HG03565 (cell line): Measurements from ENCODE around the gene THPO.
"Not testable (repeated sequence)": the region's sequence is repeated elsewhere in the genome, so short reads cannot be mapped to it uniquely, and the experiment has no call there.

ENCODE experiments used
- ATAC-seq: cut with Tn5 transposase; IDR thresholded peaks from one replicate; pipeline ENCODE4 v1.9.1; 2021; ENCODE audit warnings: mild to moderate bottlenecking, moderate library complexity; ENCODE audit not compliant: unreplicated experiment

THPO gene

DNA sequence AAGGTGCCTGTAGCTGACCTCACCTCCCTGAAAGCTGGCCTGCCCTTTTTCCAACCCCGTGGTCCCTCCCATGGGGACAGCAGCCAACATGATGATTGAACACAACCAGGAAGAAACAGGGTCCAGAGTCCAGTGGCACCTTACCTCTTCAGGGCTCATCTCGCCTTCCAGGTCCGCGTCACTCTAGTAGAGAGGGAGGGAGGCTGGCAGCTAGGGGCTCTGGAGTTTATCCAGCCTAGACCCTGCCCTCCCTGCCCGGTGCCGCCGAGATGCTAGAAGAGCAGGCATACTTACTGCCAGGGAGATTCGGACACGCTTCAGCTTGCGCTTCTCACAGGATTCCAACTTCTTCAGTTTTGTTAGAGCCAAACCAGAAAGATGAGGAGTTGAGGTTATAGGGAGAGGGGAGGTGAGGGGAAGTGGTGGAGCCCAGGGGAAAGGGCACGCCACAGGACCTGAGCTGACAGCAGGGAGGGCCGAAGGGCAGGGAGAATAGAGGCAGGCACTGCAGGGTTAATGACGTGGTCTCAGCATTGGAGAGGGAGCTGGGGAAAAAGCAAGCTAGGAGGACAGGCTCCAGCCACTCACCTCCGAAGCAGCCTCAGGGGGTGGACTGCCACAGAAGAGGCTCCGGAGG is 25.7 kb downstream of the THPO start:
- no peak for ATAC-seq

DNA sequence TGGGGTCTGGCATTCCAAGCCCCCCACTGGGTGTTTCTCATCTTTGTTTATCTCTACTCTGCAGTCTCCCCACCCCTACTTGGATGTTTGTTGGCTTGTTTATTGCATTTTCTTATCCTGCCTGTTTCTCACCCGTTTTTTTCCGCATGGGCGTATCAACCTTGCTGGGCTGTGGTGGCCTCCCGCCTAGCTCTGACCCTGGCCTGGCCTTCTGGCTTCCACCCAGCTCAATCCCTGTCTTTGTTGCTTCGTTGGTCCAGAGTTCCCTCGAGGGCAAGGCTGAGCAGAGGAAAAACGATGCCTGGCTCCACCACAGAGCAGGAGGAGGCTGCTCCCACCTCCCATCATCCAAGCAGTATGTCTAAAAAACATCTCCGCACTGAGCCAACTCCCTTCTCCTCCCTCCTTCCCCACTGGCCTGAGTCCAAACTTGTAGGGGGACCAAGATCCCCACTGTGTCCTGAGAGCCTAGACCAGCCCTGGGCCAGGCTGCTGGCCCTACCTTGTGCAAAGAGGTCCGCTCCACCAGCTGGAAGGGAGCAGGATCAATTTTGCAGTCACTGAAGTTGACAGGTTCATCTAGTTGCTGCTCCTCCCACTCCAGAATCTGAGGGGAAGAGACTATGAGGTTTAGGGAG is 26.4 kb downstream of the THPO start:
- ATAC-seq, result no peak

DNA sequence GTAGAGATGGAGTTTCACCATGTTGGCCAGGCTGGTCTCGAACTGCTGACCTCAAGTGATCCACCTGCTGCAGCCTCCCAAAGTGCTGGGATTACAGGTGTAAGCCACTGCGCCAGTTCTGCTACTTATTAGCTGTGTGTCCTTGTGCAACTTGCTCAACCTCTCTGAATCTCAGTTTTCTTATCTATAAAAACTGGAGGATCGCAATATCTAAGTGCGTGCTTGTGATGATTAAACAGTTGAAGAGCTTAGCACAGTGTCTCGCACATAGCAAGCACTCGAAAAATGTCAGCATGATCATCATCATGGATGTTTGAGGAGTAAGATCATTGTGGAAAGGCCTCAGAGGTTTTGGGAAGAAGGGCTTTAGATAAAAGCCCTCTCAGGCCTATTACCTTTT is 27.4 kb downstream of the THPO start:
- ATAC-seq, result no peak

DNA sequence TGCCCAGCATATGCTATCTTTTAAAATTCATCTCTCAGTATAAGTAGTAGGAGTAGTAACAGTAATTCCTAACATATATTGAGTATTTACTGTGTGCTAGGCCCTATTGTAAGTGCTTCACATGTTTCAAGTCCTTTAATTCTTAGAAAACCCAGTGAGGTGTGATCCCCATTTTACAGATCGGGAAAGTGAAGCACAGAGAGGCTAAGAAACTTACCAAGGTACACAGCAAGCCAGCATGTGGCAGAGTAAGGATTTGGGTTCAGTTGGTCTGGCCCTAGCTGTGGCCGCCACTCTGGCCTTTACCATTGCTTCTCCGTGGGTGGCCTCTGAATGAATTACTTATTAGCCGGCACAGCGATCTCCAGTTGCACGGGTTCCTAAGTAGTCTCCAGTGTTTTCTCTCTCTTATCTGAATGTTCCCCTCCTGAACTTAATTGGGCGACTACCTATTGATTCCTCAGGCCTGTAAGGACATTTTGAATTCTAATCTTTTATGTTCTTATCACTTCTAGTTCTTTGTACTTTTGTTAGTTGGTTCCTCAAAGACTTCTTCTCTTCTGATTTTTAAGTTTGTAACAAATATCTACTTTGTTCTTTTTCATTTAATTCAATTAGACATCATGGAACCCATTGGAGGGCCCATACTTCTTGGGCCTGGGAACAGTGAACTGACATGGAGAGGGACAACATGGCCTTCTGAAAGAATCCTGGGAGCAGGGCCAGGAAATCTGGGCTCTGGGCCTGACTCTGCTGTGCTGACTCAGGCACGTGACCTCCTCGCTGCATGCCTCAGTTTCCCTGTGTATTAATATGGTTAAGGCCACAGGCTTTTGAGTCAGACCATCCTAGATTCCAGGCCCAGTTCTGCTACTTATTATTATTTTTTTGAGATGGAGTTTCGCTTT is 28.2 kb downstream of the THPO start:
- no peak for ATAC-seq

DNA sequence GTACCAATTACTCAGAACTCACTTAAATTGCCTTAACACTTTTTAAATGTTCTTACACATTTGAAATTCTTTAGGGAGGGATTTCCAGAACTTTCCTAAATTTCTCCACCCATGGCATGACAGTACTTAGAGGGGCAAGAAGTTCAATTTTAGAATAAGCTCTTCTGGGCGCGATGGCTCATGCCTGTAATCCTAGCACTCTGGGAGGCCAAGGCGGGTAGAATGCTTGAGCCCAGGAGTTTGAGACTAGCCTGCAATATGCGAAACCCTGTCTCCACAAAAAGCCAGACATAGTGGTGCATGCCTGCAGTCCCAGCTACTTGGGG is 30.0 kb downstream of the THPO start:
- ATAC-seq, result no peak

DNA sequence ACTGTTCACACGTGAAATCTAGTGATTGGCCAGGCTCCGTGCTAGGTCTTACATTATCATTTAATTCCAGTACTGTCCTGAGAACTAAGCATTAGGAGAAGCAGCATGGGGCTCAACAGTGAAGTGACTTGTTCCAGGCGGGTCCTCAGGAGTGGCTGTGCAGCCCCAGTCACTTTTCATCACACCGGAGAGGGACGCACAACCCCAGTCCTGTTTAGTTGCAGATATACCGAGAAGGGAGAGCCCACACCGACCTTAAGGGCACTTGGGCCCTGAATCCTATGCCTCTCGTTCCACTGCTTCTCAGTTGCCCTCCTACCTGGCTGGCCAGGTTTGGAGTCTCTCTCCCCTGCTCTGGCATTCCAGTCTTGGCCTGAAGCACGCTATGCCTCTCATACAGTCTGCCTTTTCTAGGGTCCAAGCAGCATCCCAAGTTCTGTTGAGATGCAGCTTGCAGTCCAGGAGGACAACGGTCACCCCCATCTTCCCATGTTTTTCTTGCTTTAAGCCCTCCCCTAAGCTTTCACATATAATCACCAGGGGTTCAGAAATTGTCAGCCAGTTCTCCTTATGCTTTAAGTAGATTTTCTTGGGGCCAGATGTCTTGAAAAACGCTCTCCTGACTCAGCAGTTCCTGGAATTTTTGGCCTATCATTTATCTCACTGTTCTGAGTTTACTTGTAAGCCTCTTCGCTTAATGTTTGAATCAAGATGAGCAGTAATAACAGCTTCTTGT is 30.5 kb downstream of the THPO start:
- no peak for ATAC-seq

DNA sequence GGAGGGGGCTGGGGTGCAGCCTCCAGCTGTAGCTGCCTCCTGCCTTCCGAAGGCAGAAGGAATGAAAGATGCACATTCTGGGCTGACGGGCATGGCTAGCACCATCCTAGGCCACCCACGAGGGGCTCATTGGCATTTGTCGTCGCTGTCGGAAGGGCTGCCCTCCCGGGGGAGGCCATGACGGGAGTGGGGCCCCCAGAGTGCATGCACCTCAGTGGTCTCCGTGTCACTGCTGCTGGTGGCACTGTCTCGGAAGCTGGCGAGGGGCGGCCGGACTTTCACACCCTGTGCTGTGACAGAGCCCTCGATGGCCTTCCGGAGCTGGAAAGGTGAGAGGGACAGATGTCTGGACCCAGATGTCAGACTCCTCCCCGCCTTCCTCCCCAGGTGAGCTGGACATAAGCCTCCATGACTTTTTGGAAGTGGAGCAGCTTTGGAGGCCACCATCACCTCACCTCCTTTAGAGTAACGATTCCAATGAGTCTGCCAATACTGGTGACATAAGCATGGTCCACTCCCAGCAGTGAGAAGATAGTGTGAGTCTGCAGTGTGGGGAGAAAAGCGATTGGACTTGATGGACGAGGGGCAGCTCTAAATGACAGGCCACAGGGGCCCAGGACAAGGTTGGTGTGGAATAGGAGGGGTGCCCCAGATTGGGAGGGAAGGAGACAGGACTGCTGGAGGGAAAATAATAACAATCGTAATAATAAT is 31.4 kb downstream of the THPO start:
- ATAC-seq, result no peak

DNA sequence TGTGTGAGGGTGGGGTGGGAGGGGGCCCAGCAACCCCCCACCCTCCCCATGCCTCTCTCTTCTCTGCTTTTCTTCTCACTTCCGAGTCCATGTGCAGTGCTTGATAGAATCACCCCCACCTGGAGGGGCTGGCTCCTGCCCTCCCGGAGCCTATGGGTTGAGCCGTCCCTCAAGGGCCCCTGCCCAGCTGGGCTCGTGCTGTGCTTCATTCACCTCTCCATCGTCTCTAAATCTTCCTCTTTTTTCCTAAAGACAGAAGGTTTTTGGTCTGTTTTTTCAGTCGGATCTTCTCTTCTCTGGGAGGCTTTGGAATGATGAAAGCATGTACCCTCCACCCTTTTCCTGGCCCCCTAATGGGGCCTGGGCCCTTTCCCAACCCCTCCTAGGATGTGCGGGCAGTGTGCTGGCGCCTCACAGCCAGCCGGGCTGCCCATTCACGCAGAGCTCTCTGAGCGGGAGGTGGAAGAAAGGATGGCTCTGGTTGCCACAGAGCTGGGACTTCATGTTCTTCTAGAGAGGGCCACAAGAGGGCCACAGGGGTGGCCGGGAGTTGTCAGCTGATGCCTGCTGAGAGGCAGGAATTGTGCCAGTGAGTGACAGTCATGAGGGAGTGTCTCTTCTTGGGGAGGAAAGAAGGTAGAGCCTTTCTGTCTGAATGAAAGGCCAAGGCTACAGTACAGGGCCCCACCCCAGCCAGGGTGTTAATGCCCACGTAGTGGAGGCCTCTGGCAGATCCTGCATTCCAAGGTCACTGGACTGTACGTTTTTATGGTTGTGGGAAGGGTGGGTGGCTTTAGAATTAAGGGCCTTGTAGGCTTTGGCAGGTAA is 32.5 kb downstream of the THPO start:
- ATAC-seq, result no peak

DNA sequence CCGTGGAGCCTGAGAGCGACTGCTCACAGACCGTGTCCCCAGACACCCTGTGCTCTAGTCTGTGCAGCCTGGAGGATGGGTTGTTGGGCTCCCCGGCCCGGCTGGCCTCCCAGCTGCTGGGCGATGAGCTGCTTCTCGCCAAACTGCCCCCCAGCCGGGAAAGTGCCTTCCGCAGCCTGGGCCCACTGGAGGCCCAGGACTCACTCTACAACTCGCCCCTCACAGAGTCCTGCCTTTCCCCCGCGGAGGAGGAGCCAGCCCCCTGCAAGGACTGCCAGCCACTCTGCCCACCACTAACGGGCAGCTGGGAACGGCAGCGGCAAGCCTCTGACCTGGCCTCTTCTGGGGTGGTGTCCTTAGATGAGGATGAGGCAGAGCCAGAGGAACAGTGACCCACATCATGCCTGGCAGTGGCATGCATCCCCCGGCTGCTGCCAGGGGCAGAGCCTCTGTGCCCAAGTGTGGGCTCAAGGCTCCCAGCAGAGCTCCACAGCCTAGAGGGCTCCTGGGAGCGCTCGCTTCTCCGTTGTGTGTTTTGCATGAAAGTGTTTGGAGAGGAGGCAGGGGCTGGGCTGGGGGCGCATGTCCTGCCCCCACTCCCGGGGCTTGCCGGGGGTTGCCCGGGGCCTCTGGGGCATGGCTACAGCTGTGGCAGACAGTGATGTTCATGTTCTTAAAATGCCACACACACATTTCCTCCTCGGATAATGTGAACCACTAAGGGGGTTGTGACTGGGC is 33.3 kb downstream of the THPO start:
- ATAC-seq, result no peak

DNA sequence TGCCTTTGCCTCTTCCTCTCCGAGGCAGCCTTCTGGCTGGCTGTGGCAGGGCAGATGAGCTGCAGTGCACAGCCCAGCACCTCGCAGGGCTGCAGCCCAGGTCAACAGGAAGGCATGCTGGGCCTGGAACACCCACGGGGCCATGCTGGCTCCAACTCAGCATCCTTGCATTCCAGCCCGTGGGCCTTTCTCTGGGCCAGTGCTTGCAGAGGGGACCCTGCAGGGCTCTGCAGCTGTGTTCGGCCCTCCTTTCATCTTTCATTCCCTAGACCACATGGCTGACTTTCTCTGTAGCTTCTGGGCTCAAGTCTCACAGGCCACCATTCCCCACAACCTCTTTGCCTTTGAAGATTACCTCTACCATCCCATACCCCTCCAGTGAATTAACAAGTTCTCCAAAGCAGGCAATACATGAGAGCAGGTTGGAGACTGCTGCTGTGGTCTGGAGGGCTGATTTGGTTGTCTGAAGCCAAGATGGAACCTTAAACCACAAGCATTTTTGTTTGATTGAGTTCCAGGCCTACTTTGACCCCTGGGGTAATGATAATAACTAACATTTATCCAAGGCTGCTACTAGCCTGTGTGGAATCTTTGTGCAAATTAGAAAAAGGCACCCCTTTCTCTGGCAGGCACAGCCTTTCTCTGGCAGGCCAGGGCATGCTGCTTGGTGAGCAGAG is 34.7 kb downstream of the THPO start:
- ATAC-seq, result no peak

DNA sequence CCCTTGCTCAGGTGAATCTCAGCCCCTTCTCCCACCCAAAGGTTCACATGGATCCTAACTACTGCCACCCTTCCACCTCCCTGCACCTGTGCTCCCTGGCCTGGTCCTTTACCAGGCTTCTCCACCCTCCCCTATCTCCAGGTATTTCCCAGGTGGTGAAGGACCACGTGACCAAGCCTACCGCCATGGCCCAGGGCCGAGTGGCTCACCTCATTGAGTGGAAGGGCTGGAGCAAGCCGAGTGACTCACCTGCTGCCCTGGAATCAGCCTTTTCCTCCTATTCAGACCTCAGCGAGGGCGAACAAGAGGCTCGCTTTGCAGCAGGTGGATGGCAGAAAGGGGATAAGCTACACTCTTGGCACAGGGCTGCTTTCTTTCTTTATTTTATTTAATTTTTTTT is 36.1 kb downstream of the THPO start:
- ATAC-seq, result no peak

DNA sequence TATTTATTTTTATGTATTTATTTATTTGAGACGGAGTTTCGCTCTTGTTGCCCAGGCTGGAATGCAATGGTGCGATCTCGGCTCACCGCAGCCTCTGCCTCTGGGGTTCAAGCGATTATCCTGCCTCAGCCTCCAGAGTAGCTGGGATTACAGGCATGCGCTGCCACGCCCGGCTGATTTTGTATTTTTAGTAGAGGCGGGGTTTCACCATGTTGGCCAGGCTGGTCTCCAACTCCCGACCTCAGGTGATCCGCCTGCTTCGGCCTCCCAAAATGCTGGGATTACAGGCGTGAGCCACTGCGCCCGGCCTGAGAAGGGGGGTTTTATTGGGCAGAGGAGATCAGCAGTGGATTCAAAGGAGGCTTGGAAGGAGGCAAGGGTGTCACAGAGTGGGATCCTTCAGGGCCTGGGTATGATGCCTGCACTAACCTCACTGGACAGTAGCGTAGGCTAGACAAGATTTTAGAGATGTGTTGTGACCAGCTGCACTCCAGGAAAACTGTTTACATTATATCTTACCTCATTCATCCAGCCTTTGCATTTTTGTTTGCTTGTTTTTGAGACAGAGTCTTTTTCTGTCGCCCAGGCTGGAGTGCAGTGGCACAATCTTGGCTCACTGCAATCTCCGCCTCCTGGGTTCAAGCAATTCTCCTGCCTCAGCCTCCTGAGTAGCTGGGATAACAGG is 38.4 kb downstream of the THPO start:
- ATAC-seq, result not testable (repeated sequence)

DNA sequence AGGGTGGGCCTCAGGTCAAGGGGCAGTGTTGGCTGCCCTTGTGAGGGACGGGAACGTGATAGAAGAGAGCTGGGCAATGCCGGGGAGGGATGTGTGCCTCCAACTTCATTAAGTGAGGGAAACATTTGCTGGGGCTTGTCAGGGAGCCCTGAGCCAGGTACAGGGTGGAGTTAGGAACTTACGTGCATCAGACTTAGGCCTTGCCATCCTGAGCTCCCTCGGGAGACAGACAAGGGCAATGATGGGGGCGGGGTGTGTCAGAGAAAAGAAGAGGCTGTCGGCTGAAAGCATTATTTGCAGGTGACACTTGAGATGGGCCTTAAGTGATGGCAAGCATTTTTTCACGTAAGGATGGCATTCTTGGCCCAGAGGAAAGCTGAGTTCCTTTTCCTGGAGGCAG is 39.0 kb downstream of the THPO start:
- ATAC-seq, result no peak

DNA sequence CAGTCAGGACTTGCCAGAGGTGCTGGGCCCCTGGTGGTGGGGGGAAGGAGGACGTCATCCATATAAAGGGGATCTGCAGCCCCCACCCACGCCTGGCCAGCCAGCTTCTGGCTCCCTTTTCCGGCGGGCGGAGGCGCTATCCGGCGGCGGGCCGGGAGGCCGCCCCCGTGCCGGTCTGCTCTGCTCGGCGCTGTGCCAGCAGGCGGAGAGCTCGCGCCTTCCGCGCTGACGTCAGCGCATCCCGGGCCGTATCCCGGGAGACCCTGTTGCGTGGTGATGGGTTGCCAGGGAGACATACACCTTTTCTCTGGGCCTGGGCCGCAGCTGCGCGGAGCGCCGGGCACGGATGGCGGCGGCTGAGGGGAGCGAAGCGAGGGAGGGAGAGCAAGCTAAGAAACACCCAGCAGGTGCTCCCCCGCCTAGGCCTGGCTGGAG is 39.5 kb downstream of the THPO start:
- ATAC-seq, result no peak

DNA sequence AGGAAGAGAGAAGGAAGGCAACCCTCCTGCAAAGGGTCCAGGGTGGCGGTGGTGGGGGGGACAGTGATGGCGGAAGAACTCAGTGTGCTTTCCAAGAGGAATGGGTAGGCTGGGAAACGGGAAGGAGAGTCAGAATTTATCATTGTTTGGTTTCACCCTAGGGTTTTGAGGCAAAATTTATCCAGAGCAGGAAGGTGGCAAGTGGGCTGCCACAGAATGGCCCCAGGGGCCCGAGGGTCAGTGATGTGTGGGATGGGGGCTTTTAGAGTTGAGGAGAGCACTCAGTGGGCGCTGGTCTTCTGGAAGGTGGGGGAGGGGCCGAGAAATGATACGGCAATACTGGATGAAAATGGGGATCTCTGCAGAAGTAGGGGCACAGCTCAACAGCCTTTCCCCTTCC is 40.0 kb downstream of the THPO start:
- ATAC-seq, result no peak

DNA sequence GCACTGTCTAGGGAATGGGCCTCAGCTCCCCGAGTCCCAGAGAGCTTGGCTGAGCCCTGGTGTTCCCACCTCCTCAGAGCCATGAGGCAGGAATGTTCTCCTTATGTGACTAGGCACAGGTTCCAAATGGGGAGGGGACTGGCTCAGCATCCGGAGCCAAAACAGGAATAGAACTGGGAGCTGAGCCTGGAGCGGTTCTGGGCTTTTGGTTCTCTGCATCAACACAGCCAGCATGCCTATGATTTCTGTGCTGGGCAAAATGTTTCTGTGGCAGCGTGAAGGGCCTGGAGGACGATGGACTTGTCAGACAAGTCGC is 40.6 kb downstream of the THPO start, which contains the start of gene FAM131A:
FAM131A (plus strand) TSS at position 202 of the 316 bp plus-strand sequence; CDS start at position 233, 31 bp downstream.
- no peak for ATAC-seq

DNA sequence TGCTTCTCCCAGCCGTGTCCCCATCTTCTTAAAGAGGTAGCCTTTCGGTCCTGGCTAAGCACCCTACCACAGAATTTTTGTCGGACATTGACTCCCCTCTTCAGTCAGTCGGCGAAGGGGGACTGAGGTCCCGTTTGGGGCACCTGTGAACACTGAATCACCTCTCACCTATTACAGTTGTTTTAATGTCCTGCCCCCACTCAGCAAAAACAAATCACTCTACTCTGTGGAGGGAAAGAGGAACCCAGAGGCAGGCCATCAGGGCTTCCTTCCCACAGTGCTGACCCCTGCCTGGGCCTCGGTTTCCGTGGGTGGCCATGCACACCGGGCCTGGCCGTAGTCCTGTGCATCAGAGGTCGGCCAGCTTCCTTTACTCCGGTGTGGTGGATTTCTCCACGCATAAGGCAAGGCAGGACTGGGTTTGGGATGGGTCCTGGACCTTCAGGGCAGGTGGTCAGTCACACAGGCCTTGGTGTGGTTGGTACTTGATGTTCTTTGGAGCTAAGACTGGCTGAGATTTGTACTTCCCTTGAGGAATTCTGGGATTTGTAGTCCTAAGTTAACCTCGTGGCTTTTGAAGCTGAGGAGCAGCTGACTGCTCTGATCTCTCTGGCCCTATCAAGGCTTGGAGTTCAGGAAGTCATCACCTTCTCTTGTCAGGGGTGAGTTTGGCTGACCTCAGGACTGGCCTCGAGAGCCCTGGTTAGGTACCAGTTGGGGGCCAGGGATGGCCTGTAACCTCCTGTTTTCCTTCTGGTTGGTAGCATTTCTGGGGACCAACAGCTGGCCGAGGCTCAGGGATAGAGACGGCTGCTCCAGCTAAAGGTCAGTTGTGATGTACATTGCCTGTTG is 41.2 kb downstream of the THPO start:
- no peak for ATAC-seq
